Esophagus muscularis mucosa (tissue), 3 donors: Measurements from ENCODE around the gene KLC3.

Experiments
- CTCF ChIP-seq, 3 experiments: fragments of 200-600 bp in 2 of 3; fragments of 450-650 bp in 1 of 3; sonication (generic) in 2 of 3; IDR thresholded peaks; one replicate each; pipeline ENCODE4 v1.5.1; 2017 to 2019; ENCODE audit warnings: antibody characterized with exemption in 3 of 3, mild to moderate bottlenecking in 2 of 3, moderate library complexity in 1 of 3
- POLR2A ChIP-seq: fragments of 450-650 bp; IDR thresholded peaks from one replicate; pipeline ENCODE4 v1.6.1; 2017; ENCODE audit warnings: antibody characterized with exemption, moderate library complexity, mild to moderate bottlenecking, low read depth

- TF ChIP-seq POLR2A (no peak), CTCF (IDR thresholded peaks at IDR 0.05) (no peak)
Observed at GRCh38 chr19:45349126-45349415, 8.5 kb downstream of the KLC3 start.
